Measurements from ENCODE around the gene HOXD10. TPM values are rescaled to one million over a fixed set of nuclear protein-coding genes. Genes with fewer than 3 reads are reported as not detected.

The HOXD10 gene
- total RNA-seq, 2 donors from 2014 or later: not detected

GRCh38 chr2:176111309-176111663 is 5.3 kb upstream of the HOXD10 start:
- Histone ChIP-seq H3K9me3 (no peaks in the 10 kb centered on the region), H3K4me3 (no peak overlapping the region), H3K4me1 (peaks cover 0 to 27% of the 10 kb centered on the region in 2 donors), H3K27me3 (peaks cover 80 to 89% of the 10 kb centered on the region in 2 donors), H3K27ac (no peak overlapping the region), H3K36me3 (no peaks in the 10 kb centered on the region)
- no peak for DNase-seq (ENCODE audit: low spot score)
- TF ChIP-seq CTCF (IDR thresholded peaks at IDR 0.05): peak; percentile 17 to 64

GRCh38 chr2:176111846-176112374 is 4.7 kb upstream of the HOXD10 start:
- DNase-seq (ENCODE audit: low spot score): no peak
- Histone ChIP-seq H3K9me3 (no peaks in the 10 kb centered on the region), H3K4me1 (peaks cover 0 to 25% of the 10 kb centered on the region in 2 donors), H3K27me3 (peaks cover 79 to 89% of the 10 kb centered on the region in 2 donors), H3K27ac (no peak overlapping the region), H3K36me3 (no peaks in the 10 kb centered on the region), H3K4me3 (no peak overlapping the region)
- no peak for TF ChIP-seq CTCF (IDR thresholded peaks at IDR 0.05)

- Histone ChIP-seq H3K27me3 (peaks cover 83 to 92% of the 10 kb centered on the region in 2 donors), H3K4me1 (peaks cover 0 to 20% of the 10 kb centered on the region in 2 donors), H3K9me3 (no peaks in the 10 kb centered on the region), H3K4me3 (no peak overlapping the region), H3K27ac (no peak overlapping the region), H3K36me3 (no peaks in the 10 kb centered on the region)
- no peak for DNase-seq (ENCODE audit: low spot score)
- TF ChIP-seq CTCF (IDR thresholded peaks at IDR 0.05): no peak
Observed at GRCh38 chr2:176112375-176113302, 3.9 kb upstream of the HOXD10 start.

GRCh38 chr2:176114120-176114929 is 2.3 kb upstream of the HOXD10 start:
- Histone ChIP-seq H3K4me3 (no peak overlapping the region), H3K27ac (no peak overlapping the region), H3K9me3 (peaks cover 0 to 4% of the 10 kb centered on the region in 2 donors), H3K36me3 (no peaks in the 10 kb centered on the region), H3K27me3 (peaks cover 87 to 92% of the 10 kb centered on the region in 2 donors), H3K4me1 (peaks cover 0 to 6% of the 10 kb centered on the region in 2 donors)
- no peak for TF ChIP-seq CTCF (IDR thresholded peaks at IDR 0.05)
- no peak for DNase-seq (ENCODE audit: low spot score)

GRCh38 chr2:176114930-176115625 is 1.5 kb upstream of the HOXD10 start:
- peaks cover 0 to 4% of the 10 kb centered on the region in 2 donors for H3K9me3 ChIP-seq
- no peak for TF ChIP-seq CTCF (IDR thresholded peaks at IDR 0.05)
- DNase-seq (ENCODE audit: low spot score): no peak
- H3K4me1 ChIP-seq: peaks cover 0 to 6% of the 10 kb centered on the region in 2 donors
- no peak overlapping the region for H3K27ac ChIP-seq
- peaks cover 87 to 91% of the 10 kb centered on the region in 2 donors for H3K27me3 ChIP-seq
- no peaks in the 10 kb centered on the region for H3K36me3 ChIP-seq
- H3K4me3 ChIP-seq: no peak overlapping the region

Measured in right atrium auricular region (tissue), 2 donors.